Cerebellar cortex (tissue), 1 donor: ENCODE data around the gene SPPL2A.
A peak's percentile ranks its signal among the peaks of the same experiment; 100 is the strongest.
"Not testable (repeated sequence)": the region's sequence is repeated elsewhere in the genome, so short reads cannot be mapped to it uniquely, and the experiment has no call there.

ENCODE experiments used
- DNase-seq: peaks from one replicate; pipeline ENCODE4 v3.0.0-alpha.2; 2015; ENCODE audit warnings: low spot score

SPPL2A gene, protein sequence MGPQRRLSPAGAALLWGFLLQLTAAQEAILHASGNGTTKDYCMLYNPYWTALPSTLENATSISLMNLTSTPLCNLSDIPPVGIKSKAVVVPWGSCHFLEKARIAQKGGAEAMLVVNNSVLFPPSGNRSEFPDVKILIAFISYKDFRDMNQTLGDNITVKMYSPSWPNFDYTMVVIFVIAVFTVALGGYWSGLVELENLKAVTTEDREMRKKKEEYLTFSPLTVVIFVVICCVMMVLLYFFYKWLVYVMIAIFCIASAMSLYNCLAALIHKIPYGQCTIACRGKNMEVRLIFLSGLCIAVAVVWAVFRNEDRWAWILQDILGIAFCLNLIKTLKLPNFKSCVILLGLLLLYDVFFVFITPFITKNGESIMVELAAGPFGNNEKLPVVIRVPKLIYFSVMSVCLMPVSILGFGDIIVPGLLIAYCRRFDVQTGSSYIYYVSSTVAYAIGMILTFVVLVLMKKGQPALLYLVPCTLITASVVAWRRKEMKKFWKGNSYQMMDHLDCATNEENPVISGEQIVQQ

DNA sequence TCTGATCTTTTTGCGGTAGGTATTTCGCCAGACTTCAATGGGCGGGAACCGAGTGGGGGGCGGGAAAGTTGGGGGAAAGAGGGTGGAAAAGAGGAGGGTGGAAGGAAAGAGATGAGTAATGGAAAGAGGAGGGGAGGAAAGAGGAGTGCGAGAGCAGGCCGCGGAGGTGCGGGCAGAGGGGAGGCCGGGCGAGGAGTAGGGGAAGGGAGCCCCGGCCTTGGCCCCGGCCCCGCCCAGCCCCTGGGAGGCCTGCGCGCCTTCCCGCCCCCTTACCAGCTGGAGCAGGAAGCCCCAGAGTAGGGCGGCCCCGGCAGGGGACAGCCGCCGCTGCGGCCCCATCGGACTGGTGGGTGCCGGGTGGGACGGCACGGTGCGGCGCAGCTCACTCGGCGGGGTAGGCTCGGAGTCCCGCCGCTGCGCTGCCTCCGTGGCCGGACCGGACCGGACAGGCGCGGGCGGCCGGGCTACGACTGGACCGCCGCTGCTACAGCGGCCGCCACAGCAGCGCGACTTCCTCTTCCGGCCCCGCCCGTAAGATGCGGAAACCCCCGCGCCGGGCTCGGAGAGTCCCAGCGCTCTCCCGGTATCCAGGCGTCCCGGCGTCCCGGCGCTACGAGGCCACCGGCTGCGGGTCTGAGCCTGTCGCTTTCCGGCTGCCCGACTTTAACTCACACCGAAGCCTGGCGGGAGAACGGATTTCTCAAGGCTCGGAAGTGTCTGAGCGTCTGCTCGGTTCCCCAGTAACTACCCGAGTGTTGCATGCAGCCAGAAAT lies at the start of gene SPPL2A:
Gene SPPL2A (minus strand): TSS at position 512 of the 773 bp plus-strand sequence. CDS start 173 bp downstream, at position 339.
- DNase-seq, result peak; percentile 63

DNA sequence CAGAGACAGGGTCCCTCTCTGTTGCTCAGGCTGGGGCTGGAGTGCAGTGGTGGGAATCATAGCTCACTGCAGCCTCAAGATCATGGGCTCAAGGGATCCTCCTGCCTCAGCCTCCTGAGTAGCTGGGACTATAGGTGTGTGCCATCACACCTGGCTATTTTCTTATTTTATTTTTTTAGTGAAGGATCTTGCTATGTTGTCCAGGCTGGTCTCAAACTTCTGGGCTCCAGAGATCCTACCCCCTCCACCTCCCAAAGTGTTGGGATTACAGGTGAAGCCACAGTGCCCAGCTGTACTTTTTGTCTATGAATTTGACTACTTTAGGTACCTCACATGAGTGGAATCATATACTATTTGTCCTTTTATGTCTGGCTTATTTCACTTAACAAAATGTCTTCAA lies 49.1 kb upstream of the SPPL2A start:
- DNase-seq, result no peak

DNA sequence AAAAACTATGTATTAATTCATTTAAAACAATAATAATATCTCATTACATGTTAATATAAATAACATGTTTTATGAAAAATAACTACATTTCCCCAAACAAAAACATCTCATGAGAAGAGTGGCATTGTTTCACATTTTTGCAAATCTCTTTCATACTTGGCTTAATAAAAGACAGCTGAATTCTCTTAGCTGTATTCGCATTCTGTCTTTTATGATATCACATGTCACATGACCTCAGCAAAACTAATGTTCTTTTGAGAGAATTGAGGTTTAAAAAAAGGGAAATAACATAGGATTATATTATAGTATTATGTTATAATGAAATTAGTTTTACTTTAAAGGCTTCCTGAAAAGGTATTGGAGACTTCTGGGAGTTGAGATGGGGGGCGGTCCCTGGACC lies 48.4 kb upstream of the SPPL2A start:
- DNase-seq, result no peak

DNA sequence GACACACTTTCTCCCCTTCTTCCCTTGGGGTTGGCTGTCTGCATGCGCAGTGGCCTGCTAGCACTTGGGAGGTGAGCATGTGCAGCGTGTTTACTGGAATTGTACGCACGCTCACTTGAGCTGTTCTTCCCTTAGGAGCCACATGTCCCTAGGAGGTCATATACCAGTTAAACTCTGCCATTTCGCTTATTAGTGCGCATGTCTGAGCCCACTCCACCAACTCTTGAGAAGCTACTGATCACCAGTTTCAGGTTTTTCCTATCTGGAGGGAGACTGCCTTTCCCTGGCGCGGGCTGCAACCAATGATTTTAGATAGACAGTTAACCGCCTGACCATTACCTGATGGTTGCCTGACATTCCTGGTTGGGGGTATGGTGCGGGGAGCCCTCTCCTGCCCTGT lies 47.6 kb upstream of the SPPL2A start:
- no peak for DNase-seq

DNA sequence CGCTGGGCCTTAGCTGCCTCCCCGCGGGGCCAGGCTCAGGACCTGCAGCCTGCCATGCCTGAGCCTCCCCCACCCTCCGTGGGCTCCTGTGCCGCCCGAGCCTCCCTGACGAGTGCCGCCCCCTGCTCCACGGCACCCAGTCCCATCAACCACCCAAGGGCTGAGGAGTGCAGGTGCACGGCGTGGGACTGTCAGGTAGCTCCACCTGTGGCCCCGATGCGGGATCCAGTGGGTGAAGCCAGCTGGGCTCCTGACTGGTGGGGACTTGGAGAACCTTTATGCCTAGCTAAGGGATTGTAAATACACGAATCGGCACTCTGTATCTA lies 46.6 kb upstream of the SPPL2A start:
- DNase-seq, result not testable (repeated sequence)

DNA sequence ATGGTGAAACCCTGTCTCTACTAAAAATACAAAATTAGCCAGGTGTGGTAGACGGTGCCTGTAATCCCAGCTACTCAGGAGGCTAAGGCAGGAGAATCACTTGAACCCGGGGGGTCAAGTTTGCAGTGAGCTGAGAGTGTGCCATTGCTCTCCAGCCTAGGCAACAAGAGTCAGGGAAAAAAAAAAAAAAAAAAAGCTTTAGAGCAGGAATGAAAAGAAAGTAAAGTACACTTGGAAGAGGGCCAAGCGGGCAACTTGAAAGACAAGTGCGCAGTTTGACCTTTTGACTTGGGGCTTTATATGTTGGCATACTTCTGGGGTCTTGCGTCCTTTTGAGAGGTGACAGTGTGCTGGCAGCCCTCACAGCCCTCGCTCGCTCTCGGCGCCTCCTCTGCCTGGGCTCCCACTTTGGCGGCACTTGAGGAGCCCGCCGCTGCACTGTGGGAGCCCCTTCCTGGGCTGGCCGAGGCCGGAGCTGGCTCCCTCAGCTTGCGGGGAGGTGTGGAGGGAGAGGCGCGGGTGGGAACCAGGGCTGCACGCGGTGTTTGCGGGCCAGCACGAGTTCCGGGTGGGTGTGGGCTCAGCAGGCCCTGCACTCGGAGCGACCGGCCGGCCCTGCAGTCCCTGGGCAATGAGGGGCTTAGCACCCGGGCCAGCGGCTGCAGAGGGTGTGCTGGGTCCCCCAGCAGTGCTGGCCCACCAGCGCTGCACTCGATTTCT lies 46.1 kb upstream of the SPPL2A start:
- DNase-seq, result not testable (repeated sequence)

DNA sequence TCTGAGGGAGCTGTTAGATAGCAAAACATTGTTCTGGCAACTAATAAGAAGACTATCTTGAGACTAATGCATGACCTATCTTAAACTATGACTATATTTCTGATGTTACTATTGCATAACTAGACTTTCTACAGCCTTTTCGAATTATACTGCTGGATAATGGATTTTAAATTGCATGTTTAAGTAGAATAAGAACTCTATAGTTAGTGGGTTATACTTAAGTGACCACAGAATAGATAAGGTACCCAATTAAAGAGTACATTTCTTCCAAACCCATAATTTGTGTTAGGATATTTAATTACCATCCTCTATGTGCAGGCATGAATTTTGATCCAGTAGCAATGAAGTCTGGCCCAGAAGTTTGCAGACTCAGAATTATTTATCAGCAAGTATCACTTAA lies 44.6 kb upstream of the SPPL2A start:
- no peak for DNase-seq

DNA sequence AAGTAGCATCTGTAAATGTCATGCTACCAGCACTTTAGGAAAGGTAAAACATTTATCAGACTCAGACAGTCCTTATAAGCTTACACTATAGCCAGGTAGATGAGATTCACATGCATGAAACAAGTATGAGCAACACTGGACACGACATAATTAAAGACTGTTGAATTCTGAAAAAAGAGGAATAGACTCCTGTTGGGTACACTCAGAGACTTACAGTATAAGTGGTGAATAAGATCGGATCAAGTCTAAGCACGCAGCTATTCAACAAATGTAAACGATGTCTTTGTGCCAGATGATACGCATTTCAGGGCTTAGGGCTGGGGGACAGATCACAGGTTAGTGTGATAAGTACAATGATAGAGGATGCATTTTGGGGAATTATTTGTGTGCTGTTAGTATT lies 43.2 kb upstream of the SPPL2A start:
- DNase-seq, result no peak

DNA sequence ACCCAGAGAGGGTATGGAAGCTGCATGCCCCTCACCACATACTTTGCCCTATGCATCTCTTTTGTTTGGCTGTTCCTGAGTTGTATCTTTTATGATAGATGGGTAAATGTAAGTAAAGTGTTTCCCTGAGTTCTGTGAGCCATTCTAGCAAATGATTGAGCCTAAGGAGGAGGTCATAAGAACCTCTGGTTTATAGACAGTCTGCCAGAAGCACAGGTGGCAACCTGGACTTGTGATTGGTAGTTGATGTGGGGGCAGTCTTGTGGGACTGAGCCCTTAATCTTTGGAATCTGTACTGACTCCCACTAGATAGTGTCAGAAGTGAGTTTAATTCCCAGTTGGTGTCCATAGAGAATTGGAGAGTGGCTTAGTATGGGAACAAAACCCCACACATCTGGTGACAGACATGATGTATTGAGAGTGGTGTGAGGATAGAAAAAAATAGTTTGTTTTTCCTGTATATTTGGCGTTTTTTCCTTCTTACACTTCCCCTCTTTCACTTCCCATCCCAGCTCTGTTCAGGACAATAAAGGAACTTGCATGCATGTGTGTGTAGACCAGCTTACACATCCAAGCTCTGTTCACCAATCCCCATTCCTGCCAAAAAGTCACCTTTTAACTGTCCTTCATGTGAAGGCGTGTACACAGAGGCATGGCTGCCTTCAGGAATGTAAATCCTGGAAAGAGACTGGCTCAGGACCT lies 38.1 kb upstream of the SPPL2A start:
- DNase-seq, result no peak

DNA sequence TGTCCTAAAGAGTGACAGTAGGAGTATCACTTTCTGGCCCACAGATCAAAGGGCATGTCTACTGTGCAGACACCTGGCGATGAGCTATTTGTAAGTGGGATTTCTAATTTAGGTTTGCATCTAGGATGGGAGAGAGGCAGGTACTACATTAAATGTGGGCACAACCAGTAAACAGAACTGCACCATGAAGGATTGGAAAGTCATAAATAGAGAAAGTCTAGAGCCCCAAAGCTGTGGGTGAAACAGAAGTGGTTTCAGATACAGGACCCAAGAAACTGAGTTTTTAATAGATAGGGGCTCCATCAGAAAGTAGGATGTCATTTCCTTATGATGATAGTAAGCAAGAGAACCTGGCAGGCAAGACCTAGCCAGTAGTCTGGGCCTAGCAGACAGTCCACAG lies 35.2 kb upstream of the SPPL2A start:
- no peak for DNase-seq

DNA sequence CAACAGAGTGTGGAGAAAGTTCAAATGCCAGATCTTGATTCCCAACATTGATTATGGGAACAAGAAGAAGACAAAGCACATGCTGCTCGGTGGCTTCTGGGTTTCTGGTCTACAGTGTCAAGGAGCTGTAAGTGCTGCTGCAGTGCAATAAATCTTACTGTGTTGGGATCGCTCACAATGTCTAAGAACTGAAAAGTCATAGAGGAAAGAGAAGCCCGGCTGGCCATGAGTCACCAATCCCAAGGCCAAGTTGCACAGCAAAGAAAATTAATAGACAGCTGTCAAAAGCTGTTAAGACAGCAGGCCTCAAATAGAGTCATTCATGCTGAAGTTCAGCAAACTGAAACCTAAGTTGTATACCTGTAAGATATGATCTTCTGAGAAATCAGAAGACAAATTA lies 33.2 kb upstream of the SPPL2A start:
- no peak for DNase-seq

DNA sequence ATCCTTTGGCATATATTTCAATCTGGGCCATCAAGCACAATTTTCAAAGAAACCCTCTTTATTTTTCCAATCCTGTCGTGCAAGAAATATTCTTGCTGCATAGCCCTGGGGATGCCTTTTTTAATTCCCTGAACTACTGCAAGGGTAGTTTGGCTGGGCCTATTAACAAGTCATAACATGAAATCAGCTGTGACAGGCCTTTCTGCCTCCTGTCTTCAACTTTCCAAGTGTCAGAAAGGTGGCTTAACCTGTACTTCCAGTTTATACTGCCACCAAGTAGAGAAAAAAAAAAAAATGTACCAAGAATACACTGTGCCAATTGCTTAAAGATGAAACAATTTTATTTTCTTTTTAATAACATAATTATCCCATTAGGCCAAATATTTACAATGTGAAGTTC lies 32.4 kb upstream of the SPPL2A start:
- DNase-seq, result no peak

DNA sequence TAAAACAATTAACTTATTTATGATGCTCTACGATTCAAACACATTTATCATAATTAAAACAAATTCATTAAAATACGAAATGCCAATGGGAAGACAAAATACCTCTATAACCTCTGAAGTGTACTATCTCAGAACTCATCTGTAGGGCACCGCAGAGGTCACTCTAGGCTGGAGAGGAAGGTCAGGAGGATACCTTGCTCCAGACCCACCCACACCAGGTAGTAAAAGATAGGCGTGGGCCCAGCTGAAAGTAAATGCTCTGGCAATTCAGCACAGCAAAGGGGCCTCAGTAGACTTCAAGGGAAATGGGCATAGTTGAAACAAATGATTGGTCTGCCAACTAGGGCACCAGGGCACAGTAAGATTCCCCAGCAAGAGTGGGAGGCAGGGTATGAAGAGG lies 26.0 kb upstream of the SPPL2A start:
- DNase-seq, result no peak

DNA sequence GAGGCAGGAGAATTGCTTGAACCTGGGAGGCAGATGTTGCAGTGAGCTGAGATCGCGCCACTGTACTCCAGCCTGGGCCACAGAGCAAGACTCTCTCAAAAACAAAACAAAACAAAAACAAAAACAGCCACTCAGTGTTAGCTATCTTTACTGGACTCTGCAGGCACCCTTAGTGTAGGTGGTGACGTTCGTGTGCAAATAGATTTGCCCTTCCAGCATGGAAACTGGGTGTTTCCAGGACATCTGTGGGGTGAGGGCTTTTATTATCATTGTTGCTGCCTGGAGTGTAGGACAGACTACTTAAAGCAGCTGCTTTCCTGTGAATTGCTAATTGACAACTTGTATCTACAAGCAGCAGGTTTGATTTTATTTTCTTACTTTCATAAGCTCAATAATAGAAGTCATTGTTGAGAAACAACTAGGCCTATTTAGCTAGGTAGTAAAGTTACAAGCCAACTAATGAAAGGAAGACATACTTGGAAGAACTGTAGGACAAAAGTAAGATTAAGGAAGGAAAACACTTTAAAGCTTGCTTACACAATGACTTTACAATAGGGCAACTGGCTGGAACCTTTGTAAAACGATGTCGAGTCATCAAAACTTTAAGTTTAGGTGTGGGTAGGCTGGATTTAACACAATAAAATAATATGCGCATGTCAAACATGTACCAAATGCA lies 25.4 kb upstream of the SPPL2A start:
- no peak for DNase-seq

DNA sequence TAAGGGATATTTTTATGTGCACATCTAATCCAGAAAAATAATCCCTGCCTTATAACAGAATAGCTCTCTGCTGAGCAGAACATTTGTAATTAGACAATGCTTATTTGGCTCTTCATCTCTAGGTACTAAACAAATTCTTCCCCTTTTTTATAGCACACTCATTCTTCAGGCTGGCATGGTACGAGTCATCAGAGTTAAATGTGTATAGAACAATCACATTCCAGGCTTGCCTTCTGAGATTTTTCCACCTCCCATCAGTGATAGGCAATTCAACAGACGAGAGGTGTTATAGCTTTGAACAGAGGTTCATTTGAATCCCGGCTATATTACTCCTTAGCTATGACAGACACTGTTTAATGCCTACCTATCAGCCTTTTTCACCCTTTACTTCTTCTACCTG lies 21.4 kb upstream of the SPPL2A start:
- no peak for DNase-seq

DNA sequence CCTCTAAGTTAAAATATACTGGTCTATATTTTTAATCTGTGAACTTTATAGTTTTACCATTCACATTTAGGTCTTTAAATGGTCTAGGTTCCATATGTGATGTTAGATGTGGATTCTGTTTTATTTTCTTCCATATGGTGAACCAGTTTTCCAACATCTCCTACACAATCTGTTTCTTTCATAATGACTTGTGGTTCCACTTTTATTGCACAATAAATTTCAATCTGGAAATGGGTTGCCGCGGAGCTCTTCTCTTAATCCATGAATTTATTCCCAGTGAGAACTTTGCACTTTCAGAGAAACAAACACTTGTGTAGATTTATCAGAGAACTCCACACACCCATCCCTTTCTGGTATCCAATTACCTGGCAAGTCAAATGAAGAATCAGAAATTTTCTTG lies 20.9 kb upstream of the SPPL2A start:
- DNase-seq, result no peak

DNA sequence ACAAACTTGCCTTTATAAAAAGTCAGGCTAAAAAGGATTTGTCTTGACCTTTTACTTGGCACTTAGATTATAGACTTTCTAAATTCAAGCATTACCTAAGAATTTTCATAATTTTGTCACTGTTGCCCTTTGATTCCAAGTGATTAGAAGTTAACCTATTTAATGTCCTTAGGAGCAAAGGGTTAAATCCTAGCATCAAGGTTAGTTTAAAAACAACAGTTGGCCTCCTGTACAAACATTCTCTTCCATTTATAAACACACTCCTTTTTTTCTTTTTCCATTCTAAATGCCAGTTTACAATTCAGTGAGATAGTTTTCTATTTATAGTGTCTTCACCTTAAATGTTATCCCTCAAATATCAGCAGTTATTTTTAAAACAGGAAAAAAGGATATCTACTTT lies 18.4 kb upstream of the SPPL2A start:
- no peak for DNase-seq

DNA sequence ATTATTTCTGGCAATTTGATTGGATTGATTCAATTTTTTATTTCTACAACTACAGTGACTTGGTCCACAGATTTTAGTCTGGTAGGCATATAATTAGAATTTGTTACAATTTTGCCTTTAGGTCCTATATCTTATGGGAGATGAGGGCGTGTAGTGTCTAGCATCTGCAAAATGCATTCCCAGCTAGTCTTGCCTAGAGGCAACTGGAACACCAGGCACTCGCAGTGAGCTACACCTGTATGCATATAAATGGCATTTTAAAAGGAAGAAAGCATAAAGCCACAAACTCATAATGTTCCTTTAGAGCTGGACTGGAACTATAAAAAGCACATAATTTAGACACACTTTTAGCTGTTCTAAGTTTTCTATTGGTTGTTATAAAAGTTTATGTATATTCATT lies 17.9 kb upstream of the SPPL2A start:
- no peak for DNase-seq

DNA sequence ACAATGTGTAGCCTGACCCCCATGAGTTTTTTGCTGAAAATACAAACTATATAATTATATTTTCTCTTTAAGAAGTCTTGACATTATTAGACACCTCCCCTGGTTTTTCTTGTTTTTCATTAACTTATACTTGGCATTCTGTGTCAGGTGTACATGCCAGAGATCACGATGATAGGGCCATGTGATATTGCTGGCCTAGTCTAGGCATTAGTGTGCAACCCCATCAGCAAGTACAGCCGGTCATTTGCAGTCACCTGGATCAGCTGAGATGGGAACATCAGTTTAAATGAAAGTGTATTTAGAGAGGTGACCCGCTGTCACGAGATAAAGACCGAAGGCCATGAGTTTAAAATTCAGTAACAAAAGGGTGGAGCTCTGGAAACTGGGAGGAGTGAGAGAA lies 12.6 kb upstream of the SPPL2A start:
- DNase-seq, result no peak

DNA sequence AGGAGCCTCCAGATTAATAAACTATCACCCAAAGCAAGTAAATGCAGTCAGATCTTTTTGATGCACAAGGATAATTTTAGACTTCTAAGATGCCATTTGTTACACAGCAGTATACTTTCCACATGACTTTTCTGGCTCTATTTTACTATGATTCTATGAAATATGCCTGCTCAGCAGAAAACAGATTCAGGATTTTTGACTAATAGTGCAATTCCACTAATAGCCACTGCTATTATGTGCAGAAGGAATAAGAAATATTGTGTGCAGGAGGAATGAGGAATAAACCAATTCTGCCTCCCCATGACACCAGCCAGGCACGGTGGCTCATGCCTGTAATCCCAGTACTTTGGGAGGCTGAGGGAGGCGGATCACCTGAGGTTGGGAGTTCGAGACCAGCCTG lies 11.5 kb upstream of the SPPL2A start:
- no peak for DNase-seq

DNA sequence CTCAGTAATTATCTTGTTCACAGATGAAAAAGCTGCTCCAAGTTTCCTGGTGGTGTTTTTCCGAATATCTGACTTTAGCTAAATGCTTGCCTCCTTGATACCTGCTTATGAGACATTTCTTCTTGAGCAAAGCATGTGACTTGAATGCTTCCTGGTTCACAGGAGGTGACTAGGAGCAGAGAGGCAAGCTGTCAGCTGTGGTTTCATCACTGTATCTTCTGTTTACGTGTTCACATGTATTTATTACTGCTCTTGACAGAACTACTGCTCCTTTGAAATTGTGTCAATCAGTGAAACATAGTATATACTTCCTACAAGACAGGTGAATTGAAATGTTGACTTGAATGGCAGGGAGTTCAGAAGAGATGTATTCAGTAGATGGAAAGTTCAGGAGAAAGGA lies 8.9 kb upstream of the SPPL2A start:
- DNase-seq, result no peak

DNA sequence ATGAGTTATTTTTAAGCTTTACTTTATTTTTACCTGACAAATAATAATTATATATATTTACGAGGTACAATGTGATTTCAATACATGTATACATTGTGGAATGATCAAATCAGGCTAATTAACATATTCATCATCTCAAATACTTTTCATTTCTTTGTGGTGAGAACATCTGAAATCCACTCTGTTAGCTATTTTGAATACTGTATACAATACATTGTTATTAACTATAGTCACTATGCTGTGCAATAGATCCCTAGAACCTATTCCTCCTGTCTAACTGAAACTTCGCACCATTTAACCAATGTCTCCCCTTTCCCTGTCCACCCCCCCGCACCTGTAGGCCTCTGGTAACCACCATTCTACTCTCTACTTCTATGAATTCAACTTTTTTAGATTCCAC lies 7.9 kb upstream of the SPPL2A start:
- DNase-seq, result no peak
